ENCODE measurements around the gene SCD5.

DNA sequence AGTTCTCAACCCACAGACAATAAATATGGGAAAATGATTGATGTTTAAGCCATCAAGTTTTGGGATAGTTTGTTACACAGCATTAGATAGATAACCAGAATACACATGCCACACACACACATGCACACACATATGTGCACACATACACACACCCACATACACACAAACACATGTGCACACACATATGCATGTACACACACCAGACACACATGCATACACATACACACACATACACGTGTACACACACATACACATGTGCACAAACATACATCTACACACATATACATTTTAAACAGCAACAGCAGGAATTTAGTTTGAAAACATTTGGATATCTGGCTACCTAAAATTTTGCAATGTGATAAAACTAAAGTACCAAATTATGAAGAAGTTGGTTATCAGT lies 194.1 kb downstream of the SCD5 start:
- TF ChIP-seq, protein P1, sequence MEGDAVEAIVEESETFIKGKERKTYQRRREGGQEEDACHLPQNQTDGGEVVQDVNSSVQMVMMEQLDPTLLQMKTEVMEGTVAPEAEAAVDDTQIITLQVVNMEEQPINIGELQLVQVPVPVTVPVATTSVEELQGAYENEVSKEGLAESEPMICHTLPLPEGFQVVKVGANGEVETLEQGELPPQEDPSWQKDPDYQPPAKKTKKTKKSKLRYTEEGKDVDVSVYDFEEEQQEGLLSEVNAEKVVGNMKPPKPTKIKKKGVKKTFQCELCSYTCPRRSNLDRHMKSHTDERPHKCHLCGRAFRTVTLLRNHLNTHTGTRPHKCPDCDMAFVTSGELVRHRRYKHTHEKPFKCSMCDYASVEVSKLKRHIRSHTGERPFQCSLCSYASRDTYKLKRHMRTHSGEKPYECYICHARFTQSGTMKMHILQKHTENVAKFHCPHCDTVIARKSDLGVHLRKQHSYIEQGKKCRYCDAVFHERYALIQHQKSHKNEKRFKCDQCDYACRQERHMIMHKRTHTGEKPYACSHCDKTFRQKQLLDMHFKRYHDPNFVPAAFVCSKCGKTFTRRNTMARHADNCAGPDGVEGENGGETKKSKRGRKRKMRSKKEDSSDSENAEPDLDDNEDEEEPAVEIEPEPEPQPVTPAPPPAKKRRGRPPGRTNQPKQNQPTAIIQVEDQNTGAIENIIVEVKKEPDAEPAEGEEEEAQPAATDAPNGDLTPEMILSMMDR (IDR thresholded peaks at IDR 0.05): no peak
- TF ChIP-seq ZFX (IDR thresholded peaks at IDR 0.05; ENCODE audit: borderline replicate concordance): no peak

Measured in 22Rv1 (cell line).